ENCODE measurements around the gene CD7. TPM values are rescaled to one million over a fixed set of nuclear protein-coding genes. Genes with fewer than 3 reads are reported as not detected.

Gene CD7
- total and polyA plus RNA-seq, 9 of the 15 experiments (the other 6 are each of a cell fraction or from before 2014, with no cell fraction given) = 0.21 to 0.35 TPM; not detected in 7

DNA sequence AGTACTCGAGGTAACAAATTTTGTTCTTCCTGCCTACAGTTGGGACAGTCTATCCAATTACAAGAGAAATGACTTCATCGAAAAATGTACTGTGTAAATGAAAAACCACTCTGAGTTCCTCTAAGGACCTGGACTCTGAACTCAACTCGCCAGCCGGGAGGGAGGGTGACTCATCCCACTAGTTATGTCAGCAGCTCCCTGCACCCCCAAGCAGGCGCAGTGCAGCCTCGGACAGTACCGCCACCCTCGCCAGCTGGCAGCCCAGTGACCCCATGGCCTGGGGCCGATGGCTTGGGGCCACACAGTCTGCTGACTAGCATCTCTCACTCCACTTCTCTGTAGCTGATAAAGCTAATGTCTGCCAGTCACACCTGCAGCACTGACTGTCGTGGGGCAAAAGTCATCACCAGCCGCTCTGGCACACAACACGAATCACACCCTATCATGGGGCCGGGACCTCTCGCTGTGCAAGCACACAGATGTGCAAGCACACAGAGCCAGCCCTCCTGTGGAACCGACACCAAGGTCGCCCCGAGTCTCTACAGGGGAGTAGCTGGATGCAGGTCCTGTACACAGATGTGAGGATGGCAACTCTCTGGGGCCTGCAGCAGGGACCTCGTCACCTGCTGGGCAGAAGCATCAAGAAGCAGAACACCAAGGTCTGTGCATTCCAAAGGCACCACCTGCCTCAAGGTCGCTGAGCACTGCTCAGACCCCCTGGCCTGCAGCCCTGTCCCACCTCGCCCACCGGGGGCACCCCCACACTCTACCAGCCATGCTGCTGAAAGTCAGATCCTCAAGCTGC, 49.6 kb downstream of the CD7 start (continued):
- TF ChIP-seq, protein P1, sequence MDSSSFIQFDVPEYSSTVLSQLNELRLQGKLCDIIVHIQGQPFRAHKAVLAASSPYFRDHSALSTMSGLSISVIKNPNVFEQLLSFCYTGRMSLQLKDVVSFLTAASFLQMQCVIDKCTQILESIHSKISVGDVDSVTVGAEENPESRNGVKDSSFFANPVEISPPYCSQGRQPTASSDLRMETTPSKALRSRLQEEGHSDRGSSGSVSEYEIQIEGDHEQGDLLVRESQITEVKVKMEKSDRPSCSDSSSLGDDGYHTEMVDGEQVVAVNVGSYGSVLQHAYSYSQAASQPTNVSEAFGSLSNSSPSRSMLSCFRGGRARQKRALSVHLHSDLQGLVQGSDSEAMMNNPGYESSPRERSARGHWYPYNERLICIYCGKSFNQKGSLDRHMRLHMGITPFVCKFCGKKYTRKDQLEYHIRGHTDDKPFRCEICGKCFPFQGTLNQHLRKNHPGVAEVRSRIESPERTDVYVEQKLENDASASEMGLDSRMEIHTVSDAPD (CRISPR knock-in tag; IDR thresholded peaks at IDR 0.05) = no peak
- TF ChIP-seq RCOR1 (IDR thresholded peaks at IDR 0.05; ENCODE audit: borderline replicate concordance in 1 of 2, low read depth in 2 of 2, low read length in 2 of 2) = peak in 1 of 2 experiments; percentile 17; a peak in 1 of 4 replicates
- TF ChIP-seq ADNP (tag; IDR thresholded peaks at IDR 0.05) = no peak
- no peak for TF ChIP-seq SRSF3 (IDR thresholded peaks at IDR 0.05; ENCODE audit: insufficient read depth, low read length)
- TF ChIP-seq, protein P2, sequence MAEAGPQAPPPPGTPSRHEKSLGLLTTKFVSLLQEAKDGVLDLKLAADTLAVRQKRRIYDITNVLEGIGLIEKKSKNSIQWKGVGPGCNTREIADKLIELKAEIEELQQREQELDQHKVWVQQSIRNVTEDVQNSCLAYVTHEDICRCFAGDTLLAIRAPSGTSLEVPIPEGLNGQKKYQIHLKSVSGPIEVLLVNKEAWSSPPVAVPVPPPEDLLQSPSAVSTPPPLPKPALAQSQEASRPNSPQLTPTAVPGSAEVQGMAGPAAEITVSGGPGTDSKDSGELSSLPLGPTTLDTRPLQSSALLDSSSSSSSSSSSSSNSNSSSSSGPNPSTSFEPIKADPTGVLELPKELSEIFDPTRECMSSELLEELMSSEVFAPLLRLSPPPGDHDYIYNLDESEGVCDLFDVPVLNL (CRISPR knock-in tag; IDR thresholded peaks at IDR 0.05; ENCODE audit: low read depth) = no peak
- TF ChIP-seq, protein P3, sequence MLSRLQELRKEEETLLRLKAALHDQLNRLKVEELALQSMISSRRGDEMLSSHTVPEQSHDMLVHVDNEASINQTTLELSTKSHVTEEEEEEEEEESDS (CRISPR knock-in tag; IDR thresholded peaks at IDR 0.05) = no peak
- peak; percentile 53 for TF ChIP-seq DACH1 (IDR thresholded peaks at IDR 0.05; ENCODE audit: partially characterized antibody)
- TF ChIP-seq, protein P4, sequence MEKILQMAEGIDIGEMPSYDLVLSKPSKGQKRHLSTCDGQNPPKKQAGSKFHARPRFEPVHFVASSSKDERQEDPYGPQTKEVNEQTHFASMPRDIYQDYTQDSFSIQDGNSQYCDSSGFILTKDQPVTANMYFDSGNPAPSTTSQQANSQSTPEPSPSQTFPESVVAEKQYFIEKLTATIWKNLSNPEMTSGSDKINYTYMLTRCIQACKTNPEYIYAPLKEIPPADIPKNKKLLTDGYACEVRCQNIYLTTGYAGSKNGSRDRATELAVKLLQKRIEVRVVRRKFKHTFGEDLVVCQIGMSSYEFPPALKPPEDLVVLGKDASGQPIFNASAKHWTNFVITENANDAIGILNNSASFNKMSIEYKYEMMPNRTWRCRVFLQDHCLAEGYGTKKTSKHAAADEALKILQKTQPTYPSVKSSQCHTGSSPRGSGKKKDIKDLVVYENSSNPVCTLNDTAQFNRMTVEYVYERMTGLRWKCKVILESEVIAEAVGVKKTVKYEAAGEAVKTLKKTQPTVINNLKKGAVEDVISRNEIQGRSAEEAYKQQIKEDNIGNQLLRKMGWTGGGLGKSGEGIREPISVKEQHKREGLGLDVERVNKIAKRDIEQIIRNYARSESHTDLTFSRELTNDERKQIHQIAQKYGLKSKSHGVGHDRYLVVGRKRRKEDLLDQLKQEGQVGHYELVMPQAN (IDR thresholded peaks at IDR 0.05; ENCODE audit: borderline replicate concordance) = no peak
- no peak for TF ChIP-seq ZNF696 (CRISPR knock-in tag; conservative IDR thresholded peaks at IDR 0.05)
- TF ChIP-seq, protein P5, sequence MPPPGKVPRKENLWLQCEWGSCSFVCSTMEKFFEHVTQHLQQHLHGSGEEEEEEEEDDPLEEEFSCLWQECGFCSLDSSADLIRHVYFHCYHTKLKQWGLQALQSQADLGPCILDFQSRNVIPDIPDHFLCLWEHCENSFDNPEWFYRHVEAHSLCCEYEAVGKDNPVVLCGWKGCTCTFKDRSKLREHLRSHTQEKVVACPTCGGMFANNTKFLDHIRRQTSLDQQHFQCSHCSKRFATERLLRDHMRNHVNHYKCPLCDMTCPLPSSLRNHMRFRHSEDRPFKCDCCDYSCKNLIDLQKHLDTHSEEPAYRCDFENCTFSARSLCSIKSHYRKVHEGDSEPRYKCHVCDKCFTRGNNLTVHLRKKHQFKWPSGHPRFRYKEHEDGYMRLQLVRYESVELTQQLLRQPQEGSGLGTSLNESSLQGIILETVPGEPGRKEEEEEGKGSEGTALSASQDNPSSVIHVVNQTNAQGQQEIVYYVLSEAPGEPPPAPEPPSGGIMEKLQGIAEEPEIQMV (tag; conservative IDR thresholded peaks at IDR 0.05; ENCODE audit: low read depth) = no peak
- no peak for TF ChIP-seq PML (IDR thresholded peaks at IDR 0.05; ENCODE audit: low read length)
- no peak for TF ChIP-seq PCBP2 (IDR thresholded peaks at IDR 0.05; ENCODE audit: low read depth, low read length, poor library complexity, severe bottlenecking)
- TF ChIP-seq SAP30 (IDR thresholded peaks at IDR 0.05; ENCODE audit: borderline replicate concordance, insufficient read depth, low read depth, low read length, poor library complexity, severe bottlenecking) = no peak
- TF ChIP-seq, protein P6, sequence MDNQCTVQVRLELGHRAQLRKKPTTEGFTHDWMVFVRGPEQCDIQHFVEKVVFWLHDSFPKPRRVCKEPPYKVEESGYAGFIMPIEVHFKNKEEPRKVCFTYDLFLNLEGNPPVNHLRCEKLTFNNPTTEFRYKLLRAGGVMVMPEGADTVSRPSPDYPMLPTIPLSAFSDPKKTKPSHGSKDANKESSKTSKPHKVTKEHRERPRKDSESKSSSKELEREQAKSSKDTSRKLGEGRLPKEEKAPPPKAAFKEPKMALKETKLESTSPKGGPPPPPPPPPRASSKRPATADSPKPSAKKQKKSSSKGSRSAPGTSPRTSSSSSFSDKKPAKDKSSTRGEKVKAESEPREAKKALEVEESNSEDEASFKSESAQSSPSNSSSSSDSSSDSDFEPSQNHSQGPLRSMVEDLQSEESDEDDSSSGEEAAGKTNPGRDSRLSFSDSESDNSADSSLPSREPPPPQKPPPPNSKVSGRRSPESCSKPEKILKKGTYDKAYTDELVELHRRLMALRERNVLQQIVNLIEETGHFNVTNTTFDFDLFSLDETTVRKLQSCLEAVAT (IDR thresholded peaks at IDR 0.05) = peak in 1 of 2 experiments; percentile 93; a peak in 2 of 4 replicates
- TF ChIP-seq, protein P7, sequence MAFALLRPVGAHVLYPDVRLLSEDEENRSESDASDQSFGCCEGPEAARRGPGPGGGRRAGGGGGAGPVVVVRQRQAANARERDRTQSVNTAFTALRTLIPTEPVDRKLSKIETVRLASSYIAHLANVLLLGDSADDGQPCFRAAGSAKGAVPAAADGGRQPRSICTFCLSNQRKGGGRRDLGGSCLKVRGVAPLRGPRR (CRISPR knock-in tag; IDR thresholded peaks at IDR 0.05) = no peak
- TF ChIP-seq NELFE (IDR thresholded peaks at IDR 0.05; ENCODE audit: insufficient read depth, insufficient read length) = no peak
- TF ChIP-seq ETS2 (tag; IDR thresholded peaks at IDR 0.05; ENCODE audit: borderline replicate concordance, poor library complexity, severe bottlenecking) = no peak

Measured in K562 (cell line).